Stimulated activated CD4-positive, alpha-beta T cell treated with anti-CD3 and anti-CD28 coated beads, Interleukin-4, amount 100 ng/mL, for 48 hours (primary cell): ENCODE measurements around the gene NOL11.
"Not testable (repeated sequence)": the region's sequence is repeated elsewhere in the genome, so short reads cannot be mapped to it uniquely, and the experiment has no call there.

Source experiments
- DNase-seq, 2 donors: peaks; one replicate each; pipeline ENCODE4 v3.0.0-alpha.2; 2020; ENCODE audit warnings: low read depth in 2 of 2

Gene NOL11

GRCh38 chr17:67717624-67718324, at the start of gene NOL11:
Gene NOL11, plus strand, starts transcription at chr17:67717936. Its CDS starts 12 bp downstream, at chr17:67717948.
- DNase-seq = peak; percentile 98 to 99

GRCh38 chr17:67671493-67671892, 46.2 kb upstream of the NOL11 start:
- no peak for DNase-seq

GRCh38 chr17:67672592-67673335, 45.0 kb upstream of the NOL11 start:
- no peak for DNase-seq

- DNase-seq = no peak
Observed at GRCh38 chr17:67675481-67675880, 42.3 kb upstream of the NOL11 start.

GRCh38 chr17:67676305-67676704, 41.4 kb upstream of the NOL11 start:
- DNase-seq = no peak

- no peak for DNase-seq
Observed at GRCh38 chr17:67678414-67678813, 39.3 kb upstream of the NOL11 start.

GRCh38 chr17:67679225-67679624, 38.5 kb upstream of the NOL11 start:
- no peak for DNase-seq

- DNase-seq = no peak
Observed at GRCh38 chr17:67679721-67680120, 38.0 kb upstream of the NOL11 start.

- DNase-seq = no peak
Observed at GRCh38 chr17:67680445-67681224, 37.1 kb upstream of the NOL11 start.

GRCh38 chr17:67682196-67682595, 35.5 kb upstream of the NOL11 start:
- no peak for DNase-seq

- no peak for DNase-seq
Observed at GRCh38 chr17:67685351-67685750, 32.4 kb upstream of the NOL11 start.

GRCh38 chr17:67686241-67686640, 31.5 kb upstream of the NOL11 start:
- no peak for DNase-seq

- no peak for DNase-seq
Observed at GRCh38 chr17:67687511-67687910, 30.2 kb upstream of the NOL11 start.

GRCh38 chr17:67689534-67690177, 28.1 kb upstream of the NOL11 start:
- DNase-seq = peak; percentile 16 to 28

GRCh38 chr17:67693811-67694210, 23.9 kb upstream of the NOL11 start:
- DNase-seq = no peak

GRCh38 chr17:67696347-67696746, 21.4 kb upstream of the NOL11 start:
- no peak for DNase-seq

GRCh38 chr17:67696853-67697498, 20.8 kb upstream of the NOL11 start:
- DNase-seq = no peak

- DNase-seq = no peak
Observed at GRCh38 chr17:67700037-67700724, 17.6 kb upstream of the NOL11 start.

GRCh38 chr17:67700725-67701119, 17.0 kb upstream of the NOL11 start:
- DNase-seq = no peak

GRCh38 chr17:67702861-67703260, 14.9 kb upstream of the NOL11 start:
- DNase-seq = not testable (repeated sequence)

- DNase-seq = no peak
Observed at GRCh38 chr17:67707442-67707841, 10.3 kb upstream of the NOL11 start.
